ENCODE measurements around the gene PIGR. TPM values are rescaled to one million over a fixed set of nuclear protein-coding genes. Genes with fewer than 3 reads are reported as not detected.

The PIGR gene
- total and polyA plus RNA-seq, 7 experiments from 2014 or later, result not detected

DNA sequence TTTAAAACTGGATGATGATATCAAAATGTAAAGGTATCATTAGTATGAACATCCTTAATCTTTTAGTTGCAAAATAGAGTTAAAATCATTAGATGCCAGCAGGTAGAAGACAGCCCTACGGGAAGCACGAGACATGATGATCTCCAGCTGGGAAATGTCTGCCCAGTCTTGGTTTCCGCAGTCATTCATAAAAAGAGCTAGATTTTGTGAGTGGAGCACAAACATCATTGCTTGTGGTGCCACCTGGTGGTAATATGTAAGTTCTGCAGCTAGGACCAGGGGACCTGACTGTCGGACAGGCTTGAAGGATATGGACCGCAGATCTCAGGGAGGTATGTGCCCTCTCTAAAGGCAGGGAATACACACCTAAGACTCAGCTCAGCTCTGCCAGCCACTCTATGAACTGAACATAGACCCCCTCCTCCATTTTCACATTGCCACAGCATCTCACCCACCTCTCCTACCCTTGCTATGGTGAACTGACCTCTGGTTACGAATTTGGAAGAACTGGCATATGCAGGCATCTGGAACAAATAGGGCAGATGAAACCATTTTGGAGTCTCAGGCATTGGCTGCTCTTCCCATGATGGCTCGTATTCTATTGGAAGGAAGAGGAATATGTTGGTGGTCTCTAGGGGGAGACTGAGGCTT, 33.7 kb downstream of the PIGR start:
- H3K36me3 Mint-ChIP-seq, result peaks cover 27 to 72% (median 58%) of the 10 kb centered on the region in 5 donors
- peak overlapping the region in 4 of 9 donors; percentile 83 to 96 (median 92) for H3K27ac Mint-ChIP-seq
- Histone ChIP-seq H3K27me3 (ENCODE audit: control insufficient read depth in 2 of 2, insufficient read depth in 2 of 2, low read length in 2 of 2) (no peaks in the 10 kb centered on the region), H3K9me3 (ENCODE audit: control insufficient read depth in 2 of 3, low read length in 3 of 3) (no peaks in the 10 kb centered on the region), H3K27ac (ENCODE audit: low read depth, low read length) (peak overlapping the region; percentile 90), H3K4me3 (ENCODE audit: low read length) (no peak overlapping the region), H3K36me3 (ENCODE audit: control insufficient read depth in 2 of 3, insufficient read depth in 3 of 3, low read length in 3 of 3) (peaks cover 26 to 75% (median 47%) of the 10 kb centered on the region in 3 experiments), H3K4me1 (ENCODE audit: control insufficient read depth in 2 of 2, insufficient read depth in 2 of 2, low read length in 2 of 2) (peaks cover 59 to 93% of the 10 kb centered on the region in 2 donors)
- H3K4me3 Mint-ChIP-seq, result peak overlapping the region in 3 of 10 donors; percentile 67 to 85 (median 75)
- H3K9me3 Mint-ChIP-seq, result no peaks in the 10 kb centered on the region
- DNase-seq (peak; percentile 26 to 73 (median 67)), ATAC-seq (peak; percentile 73)
- CTCF ChIA-PET, result interaction anchor here (0.6 to 13.0 kb wide), 34 partner anchors 9 to 200 kb away, joined by 3 to 343 read pairs (median 6); partner anchors contain the start of genes FCMR, IL20 and IL24
- intact Hi-C loops (cut with micrococcal nuclease), result loop anchor here (1.0 to 5.0 kb wide), 11 partner anchors 8 to 280 kb away; partner anchors contain the start of genes DYRK3 (in 1 of the 2) and IL20 (in 1 of the 2)
- H3K4me1 Mint-ChIP-seq, result peaks cover 73 to 94% (median 92%) of the 10 kb centered on the region in 7 donors
- POLR2A ChIA-PET, result interaction anchor here (0.8 to 13.0 kb wide), 21 partner anchors 9 to 187 kb away, joined by 3 to 600 read pairs (median 6); partner anchors contain the start of genes FCMR, IL20 and IL24
- H3K27me3 Mint-ChIP-seq, result peaks cover 0 to 6% (median 0%) of the 10 kb centered on the region in 5 donors

DNA sequence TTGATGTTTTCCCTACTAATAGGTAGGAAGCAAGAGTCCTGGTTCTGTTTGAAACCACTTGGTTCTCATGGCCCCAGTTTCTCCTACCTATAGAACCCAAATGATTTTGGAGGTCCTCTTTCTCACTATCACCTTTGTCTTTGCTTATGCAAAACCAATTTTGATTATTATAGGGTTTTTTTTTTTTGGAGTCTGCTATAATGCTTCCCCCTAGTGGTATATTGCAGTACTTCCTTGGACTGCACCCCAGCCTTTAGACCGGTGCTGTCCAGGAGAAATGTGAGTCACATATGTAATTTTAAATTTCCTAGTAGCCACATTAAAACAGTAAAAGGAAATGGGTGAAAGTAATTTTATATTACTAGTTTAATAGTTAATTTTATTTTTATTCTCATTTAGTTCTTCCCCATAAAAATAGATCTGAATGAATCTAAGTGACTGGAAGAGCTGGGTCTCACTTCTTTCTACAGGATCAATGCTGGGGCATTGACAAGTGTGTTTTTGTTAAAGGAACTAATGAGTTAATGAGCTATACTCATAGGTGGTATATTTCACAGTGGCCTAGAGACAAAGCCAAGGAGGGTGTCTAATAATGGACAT, 35.1 kb downstream of the PIGR start:
- Mint-ChIP-seq H3K27me3 (peaks cover 0 to 6% (median 0%) of the 10 kb centered on the region in 5 donors), H3K9me3 (no peaks in the 10 kb centered on the region), H3K4me3 (peak overlapping the region in 7 of 10 donors; percentile 54 to 79 (median 74)), H3K4me1 (peaks cover 72 to 94% (median 86%) of the 10 kb centered on the region in 7 donors), H3K36me3 (peaks cover 16 to 60% (median 56%) of the 10 kb centered on the region in 5 donors), H3K27ac (peak overlapping the region in 7 of 9 donors; percentile 77 to 96 (median 90))
- Histone ChIP-seq H3K36me3 (ENCODE audit: control insufficient read depth in 2 of 3, insufficient read depth in 3 of 3, low read length in 3 of 3) (peaks cover 19 to 67% (median 50%) of the 10 kb centered on the region in 3 experiments), H3K27ac (ENCODE audit: low read depth, low read length) (peak overlapping the region; percentile 15), H3K27me3 (ENCODE audit: control insufficient read depth in 2 of 2, insufficient read depth in 2 of 2, low read length in 2 of 2) (no peaks in the 10 kb centered on the region), H3K4me1 (ENCODE audit: control insufficient read depth in 2 of 2, insufficient read depth in 2 of 2, low read length in 2 of 2) (peaks cover 54 to 92% of the 10 kb centered on the region in 2 donors), H3K9me3 (ENCODE audit: control insufficient read depth in 2 of 3, low read length in 3 of 3) (no peaks in the 10 kb centered on the region), H3K4me3 (ENCODE audit: low read length) (no peak overlapping the region)
- ChIA-PET CTCF (interaction anchor here (0.7 to 13.0 kb wide), 23 partner anchors 11 to 185 kb away, joined by 3 to 343 read pairs (median 13); partner anchors contain the start of genes FCMR, IL10, IL20 and IL24), POLR2A (interaction anchor here (0.7 to 13.0 kb wide), 13 partner anchors 10 to 200 kb away, joined by 3 to 600 read pairs (median 6); partner anchors contain the start of genes FCMR, IL20 and IL24)
- peak; percentile 65 for ATAC-seq
- peak in 7 of 9 donors; percentile 44 to 70 (median 64) for DNase-seq
- intact Hi-C loops (cut with micrococcal nuclease), result loop anchor here (1.0 to 5.0 kb wide), 3 partner anchors 46 to 279 kb away; partner anchors contain the start of gene IL20 (in 1 of the 2)

DNA sequence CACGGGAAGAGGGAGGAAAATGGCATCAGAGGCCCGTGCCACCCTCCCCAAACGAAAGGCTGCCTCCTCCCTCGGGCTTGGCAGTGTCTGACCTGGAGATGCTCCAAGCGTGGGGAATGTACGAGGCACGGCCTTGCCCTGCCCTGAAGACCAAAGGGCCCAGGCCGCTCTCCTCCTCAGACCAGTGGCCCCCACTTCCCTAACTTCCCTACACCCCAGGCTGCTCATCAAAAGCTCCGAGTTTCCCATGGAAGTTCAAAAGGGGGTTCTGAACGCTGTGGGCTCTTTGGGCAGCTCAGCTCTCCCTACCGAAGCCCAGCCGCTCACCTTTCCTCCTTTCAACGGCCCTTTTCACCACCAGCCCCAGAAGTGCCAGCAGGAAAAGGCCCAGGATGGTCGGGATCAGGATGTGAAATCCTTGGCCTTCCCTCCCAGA, 36.4 kb downstream of the PIGR start:
- DNase-seq, result no peak
- ChIA-PET POLR2A (interaction anchor here (0.6 to 17.9 kb wide), 21 partner anchors 7 to 174 kb away, joined by 3 to 600 read pairs (median 6); partner anchors contain the start of genes FCMR and IL24), CTCF (interaction anchor here (0.6 to 3.8 kb wide), 14 partner anchors 10 to 194 kb away, joined by 3 to 56 read pairs (median 7); partner anchors contain the start of gene FCMR)
- Histone ChIP-seq H3K27me3 (ENCODE audit: control insufficient read depth in 2 of 2, insufficient read depth in 2 of 2, low read length in 2 of 2) (no peaks in the 10 kb centered on the region), H3K9me3 (ENCODE audit: control insufficient read depth in 2 of 3, low read length in 3 of 3) (no peaks in the 10 kb centered on the region), H3K36me3 (ENCODE audit: control insufficient read depth in 2 of 3, insufficient read depth in 3 of 3, low read length in 3 of 3) (peaks cover 23 to 63% (median 47%) of the 10 kb centered on the region in 3 experiments), H3K27ac (ENCODE audit: low read depth, low read length) (peak overlapping the region; percentile 75), H3K4me1 (ENCODE audit: control insufficient read depth in 2 of 2, insufficient read depth in 2 of 2, low read length in 2 of 2) (peaks cover 55 to 92% of the 10 kb centered on the region in 2 donors), H3K4me3 (ENCODE audit: low read length) (peak overlapping the region; percentile 35)
- Mint-ChIP-seq H3K4me3 (peak overlapping the region in 8 of 10 donors; percentile 39 to 81 (median 74)), H3K36me3 (peaks cover 10 to 58% (median 55%) of the 10 kb centered on the region in 5 donors), H3K4me1 (peaks cover 70 to 94% (median 86%) of the 10 kb centered on the region in 7 donors), H3K9me3 (no peaks in the 10 kb centered on the region), H3K27me3 (peaks cover 0 to 6% (median 0%) of the 10 kb centered on the region in 5 donors), H3K27ac (peak overlapping the region in 7 of 9 donors; percentile 77 to 96 (median 88))
- intact Hi-C loops (cut with micrococcal nuclease), result loop anchor here (1.0 to 5.0 kb wide), 4 partner anchors 9 to 353 kb away; no protein-coding TSS in a partner anchor
- ATAC-seq, result no peak

- POLR2A ChIA-PET, result interaction anchor here (0.6 to 17.9 kb wide), 32 partner anchors 8 to 173 kb away, joined by 3 to 600 read pairs (median 4); partner anchors contain the start of genes FCMR, IL24 and PFKFB2
- Histone ChIP-seq H3K36me3 (ENCODE audit: control insufficient read depth in 2 of 3, insufficient read depth in 3 of 3, low read length in 3 of 3) (peaks cover 29 to 64% (median 50%) of the 10 kb centered on the region in 3 experiments), H3K9me3 (ENCODE audit: control insufficient read depth in 2 of 3, low read length in 3 of 3) (no peaks in the 10 kb centered on the region), H3K4me1 (ENCODE audit: control insufficient read depth in 2 of 2, insufficient read depth in 2 of 2, low read length in 2 of 2) (peaks cover 49 to 92% of the 10 kb centered on the region in 2 donors), H3K4me3 (ENCODE audit: low read length) (peak overlapping the region; percentile 35), H3K27me3 (ENCODE audit: control insufficient read depth in 2 of 2, insufficient read depth in 2 of 2, low read length in 2 of 2) (no peaks in the 10 kb centered on the region), H3K27ac (ENCODE audit: low read depth, low read length) (peak overlapping the region; percentile 75)
- H3K36me3 Mint-ChIP-seq, result peaks cover 13 to 59% (median 57%) of the 10 kb centered on the region in 5 donors
- CTCF ChIA-PET, result interaction anchor here (0.7 to 3.8 kb wide), 20 partner anchors 11 to 186 kb away, joined by 3 to 56 read pairs (median 6); partner anchors contain the start of gene FCMR
- peaks cover 0 to 5% (median 0%) of the 10 kb centered on the region in 11 donors for H3K9me3 Mint-ChIP-seq
- peak overlapping the region in 8 of 9 donors; percentile 91 to 98 (median 95) for H3K27ac Mint-ChIP-seq
- peak; percentile 73 for ATAC-seq
- peak; percentile 45 to 75 (median 68) for DNase-seq
- H3K4me3 Mint-ChIP-seq, result peak overlapping the region; percentile 66 to 84 (median 79)
- H3K27me3 Mint-ChIP-seq, result peaks cover 0 to 6% (median 0%) of the 10 kb centered on the region in 5 donors
- intact Hi-C loops (cut with micrococcal nuclease), result loop anchor here in 1 of 2 donors (1.0 to 5.0 kb wide), 3 partner anchors 8 to 352 kb away; no protein-coding TSS in a partner anchor
- peaks cover 69 to 94% (median 86%) of the 10 kb centered on the region in 7 donors for H3K4me1 Mint-ChIP-seq
Observed at GRCh38 chr1:206909161-206909882, 36.9 kb downstream of the PIGR start.

DNA sequence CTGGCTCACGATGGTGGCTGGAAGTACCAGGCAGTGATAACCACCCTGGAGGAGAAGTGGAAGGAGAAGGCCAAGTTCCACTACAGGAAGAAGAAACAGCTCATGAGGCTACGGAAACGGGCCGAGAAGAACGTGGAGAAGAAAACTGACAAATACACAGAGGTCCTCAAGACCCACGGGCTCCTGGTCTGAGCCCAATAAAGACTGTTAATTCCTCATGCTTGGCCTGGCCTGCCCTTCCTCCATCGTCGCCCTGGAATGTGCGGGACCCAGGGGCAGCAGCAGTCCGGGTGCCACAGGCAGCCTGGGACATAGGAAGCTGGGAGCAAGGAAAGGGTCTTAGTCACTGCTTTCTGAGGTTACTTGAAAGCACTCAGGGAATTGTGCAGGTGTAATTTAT, 38.2 kb downstream of the PIGR start:
- ChIA-PET CTCF (interaction anchor here (1.4 to 3.8 kb wide), 11 partner anchors 12 to 173 kb away, joined by 4 to 56 read pairs (median 9); partner anchors contain the start of gene FCMR), POLR2A (interaction anchor here (0.7 to 17.9 kb wide), 23 partner anchors 9 to 414 kb away, joined by 3 to 600 read pairs (median 4); partner anchors contain the start of genes FCMR and IL24)
- Histone ChIP-seq H3K27ac (ENCODE audit: low read depth, low read length) (peak overlapping the region; percentile 75), H3K36me3 (ENCODE audit: control insufficient read depth in 2 of 3, insufficient read depth in 3 of 3, low read length in 3 of 3) (peaks cover 29 to 68% (median 41%) of the 10 kb centered on the region in 3 experiments), H3K9me3 (ENCODE audit: control insufficient read depth in 2 of 3, low read length in 3 of 3) (no peaks in the 10 kb centered on the region), H3K4me1 (ENCODE audit: control insufficient read depth in 2 of 2, insufficient read depth in 2 of 2, low read length in 2 of 2) (peaks cover 48 to 81% of the 10 kb centered on the region in 2 donors), H3K27me3 (ENCODE audit: control insufficient read depth in 2 of 2, insufficient read depth in 2 of 2, low read length in 2 of 2) (no peaks in the 10 kb centered on the region), H3K4me3 (ENCODE audit: low read length) (no peak overlapping the region)
- Mint-ChIP-seq H3K4me1 (peaks cover 62 to 94% (median 86%) of the 10 kb centered on the region in 7 donors), H3K9me3 (peaks cover 0 to 8% (median 0%) of the 10 kb centered on the region in 11 donors), H3K36me3 (peaks cover 22 to 67% (median 59%) of the 10 kb centered on the region in 5 donors), H3K4me3 (peak overlapping the region; percentile 36 to 81 (median 60)), H3K27me3 (peaks cover 0 to 6% (median 0%) of the 10 kb centered on the region in 5 donors), H3K27ac (peak overlapping the region in 8 of 9 donors; percentile 91 to 98 (median 95))
- no peak for DNase-seq
- intact Hi-C loops (cut with micrococcal nuclease), result loop anchor here in 1 of 2 donors (2.0 to 5.0 kb wide), 2 partner anchors 15 to 351 kb away; no protein-coding TSS in a partner anchor
- ATAC-seq, result no peak
